IMR-90 (cell line): Measurements from ENCODE around the gene RAPSN.

Experiments
- CEBPB ChIP-seq: IDR thresholded peaks from 2 replicates; pipeline ENCODE4 v1.6.1; 2012; ENCODE audit warnings: low read depth, low read length, improper control_type of control experiment
- FOS ChIP-seq: fragments of 150-350 bp; IDR thresholded peaks from 2 replicates; pipeline ENCODE4 v1.6.1; 2016; ENCODE audit warnings: low read depth, low read length
- MAZ ChIP-seq: IDR thresholded peaks from 2 replicates; pipeline ENCODE4 v1.6.1; 2012; ENCODE audit warnings: low read depth, mild to moderate bottlenecking, low read length, improper control_type of control experiment, moderate library complexity, borderline replicate concordance
- MXI1 ChIP-seq: IDR thresholded peaks from 2 replicates; pipeline ENCODE4 v1.6.1; 2012; ENCODE audit warnings: low read depth, mild to moderate bottlenecking, low read length, moderate library complexity, borderline replicate concordance
- POLR2A ChIP-seq: IDR thresholded peaks from 2 replicates; pipeline ENCODE4 v1.6.1; 2012; ENCODE audit warnings: mild to moderate bottlenecking, low read depth, low read length
- RFX5 ChIP-seq: IDR thresholded peaks from 2 replicates; pipeline ENCODE4 v1.8.0; 2012; ENCODE audit warnings: low read depth, mild to moderate bottlenecking, low read length, moderate library complexity
- SMC3 ChIP-seq: fragments of 150-350 bp; IDR thresholded peaks from 2 replicates; pipeline ENCODE4 v1.6.1; 2016; ENCODE audit warnings: low read depth, mild to moderate bottlenecking, antibody characterized with exemption, low read length, moderate library complexity
- TF ChIP-seq, protein P1 (sequence below): conservative IDR thresholded peaks from 2 replicates; pipeline ENCODE4 v1.5.1; 2012; ENCODE audit warnings: mild to moderate bottlenecking, low read depth, low read length, improper control_type of control experiment

DNA sequence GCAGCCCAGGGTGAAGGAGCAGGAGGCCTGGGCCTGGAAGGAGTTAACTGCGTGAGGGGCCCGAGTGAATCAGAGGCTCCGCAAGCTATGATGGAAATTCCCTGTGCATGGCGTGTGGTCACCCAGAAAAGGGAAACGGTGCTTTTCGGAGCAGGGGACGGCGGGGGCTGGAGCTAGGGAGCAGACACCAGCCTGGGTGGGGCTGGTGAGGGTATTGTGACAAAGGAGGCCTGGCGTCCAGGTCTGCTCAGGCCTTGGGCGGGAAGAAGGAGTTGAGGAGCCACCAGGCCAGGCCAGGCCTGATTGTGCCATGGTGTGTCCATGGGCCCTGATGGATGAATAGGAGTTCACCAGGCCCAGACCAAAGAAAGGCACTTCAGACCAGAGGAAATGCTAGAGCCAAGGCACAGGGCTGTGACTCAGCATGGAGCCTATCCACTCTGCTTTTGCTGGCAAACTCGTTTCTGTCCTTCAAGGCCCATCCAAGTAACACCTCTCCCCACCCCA is 57.8 kb downstream of the RAPSN start:
- TF ChIP-seq, protein P1, sequence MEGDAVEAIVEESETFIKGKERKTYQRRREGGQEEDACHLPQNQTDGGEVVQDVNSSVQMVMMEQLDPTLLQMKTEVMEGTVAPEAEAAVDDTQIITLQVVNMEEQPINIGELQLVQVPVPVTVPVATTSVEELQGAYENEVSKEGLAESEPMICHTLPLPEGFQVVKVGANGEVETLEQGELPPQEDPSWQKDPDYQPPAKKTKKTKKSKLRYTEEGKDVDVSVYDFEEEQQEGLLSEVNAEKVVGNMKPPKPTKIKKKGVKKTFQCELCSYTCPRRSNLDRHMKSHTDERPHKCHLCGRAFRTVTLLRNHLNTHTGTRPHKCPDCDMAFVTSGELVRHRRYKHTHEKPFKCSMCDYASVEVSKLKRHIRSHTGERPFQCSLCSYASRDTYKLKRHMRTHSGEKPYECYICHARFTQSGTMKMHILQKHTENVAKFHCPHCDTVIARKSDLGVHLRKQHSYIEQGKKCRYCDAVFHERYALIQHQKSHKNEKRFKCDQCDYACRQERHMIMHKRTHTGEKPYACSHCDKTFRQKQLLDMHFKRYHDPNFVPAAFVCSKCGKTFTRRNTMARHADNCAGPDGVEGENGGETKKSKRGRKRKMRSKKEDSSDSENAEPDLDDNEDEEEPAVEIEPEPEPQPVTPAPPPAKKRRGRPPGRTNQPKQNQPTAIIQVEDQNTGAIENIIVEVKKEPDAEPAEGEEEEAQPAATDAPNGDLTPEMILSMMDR: no peak
- no peak for TF ChIP-seq MXI1
- TF ChIP-seq POLR2A: no peak
- TF ChIP-seq MAZ: no peak
- no peak for TF ChIP-seq RFX5
- no peak for TF ChIP-seq SMC3
- TF ChIP-seq FOS: no peak
- TF ChIP-seq CEBPB: no peak
